Choroid plexus epithelial cell (primary cell): ENCODE data around the gene IQCB1.
"Not testable (repeated sequence)": the region's sequence is repeated elsewhere in the genome, so short reads cannot be mapped to it uniquely, and the experiment has no call there.

Source experiments
- DNase-seq: peaks from one replicate; pipeline ENCODE4 v3.0.0-alpha.2; 2010; ENCODE audit warnings: low read depth
- H3K4me3 ChIP-seq: 2 replicates; pipeline ENCODE4 v1.5.1; 2011; ENCODE audit warnings: low read depth, mild to moderate bottlenecking, control low read depth, low read length, moderate library complexity
- TF ChIP-seq, protein P1 (sequence below): conservative IDR thresholded peaks from 2 replicates; pipeline ENCODE4 v1.5.1; 2011; ENCODE audit warnings: low read depth, mild to moderate bottlenecking, control low read depth, inconsistent platforms, low read length, moderate library complexity

IQCB1 gene

DNA sequence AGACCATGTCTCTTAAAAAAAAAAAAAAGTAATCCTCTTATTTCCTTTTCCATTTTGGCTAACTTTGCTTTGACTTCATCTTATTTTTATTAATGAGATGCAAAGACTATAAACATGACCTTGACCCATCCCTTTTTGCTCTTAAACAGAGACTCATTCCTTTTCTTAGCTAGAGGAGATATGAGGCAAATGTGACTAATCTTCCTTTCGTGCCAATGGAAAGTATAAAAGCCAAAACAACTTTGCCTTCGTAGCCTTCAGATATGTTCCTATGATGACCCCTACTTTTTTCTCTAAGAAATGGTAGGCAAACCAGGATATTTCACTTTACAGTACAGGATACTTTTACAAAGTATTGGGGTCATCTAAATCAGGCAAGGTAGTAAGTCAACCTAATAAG is 48.4 kb downstream of the IQCB1 start:
- no peak overlapping the region for H3K4me3 ChIP-seq
- DNase-seq = peak; percentile 15
- TF ChIP-seq, protein P1, sequence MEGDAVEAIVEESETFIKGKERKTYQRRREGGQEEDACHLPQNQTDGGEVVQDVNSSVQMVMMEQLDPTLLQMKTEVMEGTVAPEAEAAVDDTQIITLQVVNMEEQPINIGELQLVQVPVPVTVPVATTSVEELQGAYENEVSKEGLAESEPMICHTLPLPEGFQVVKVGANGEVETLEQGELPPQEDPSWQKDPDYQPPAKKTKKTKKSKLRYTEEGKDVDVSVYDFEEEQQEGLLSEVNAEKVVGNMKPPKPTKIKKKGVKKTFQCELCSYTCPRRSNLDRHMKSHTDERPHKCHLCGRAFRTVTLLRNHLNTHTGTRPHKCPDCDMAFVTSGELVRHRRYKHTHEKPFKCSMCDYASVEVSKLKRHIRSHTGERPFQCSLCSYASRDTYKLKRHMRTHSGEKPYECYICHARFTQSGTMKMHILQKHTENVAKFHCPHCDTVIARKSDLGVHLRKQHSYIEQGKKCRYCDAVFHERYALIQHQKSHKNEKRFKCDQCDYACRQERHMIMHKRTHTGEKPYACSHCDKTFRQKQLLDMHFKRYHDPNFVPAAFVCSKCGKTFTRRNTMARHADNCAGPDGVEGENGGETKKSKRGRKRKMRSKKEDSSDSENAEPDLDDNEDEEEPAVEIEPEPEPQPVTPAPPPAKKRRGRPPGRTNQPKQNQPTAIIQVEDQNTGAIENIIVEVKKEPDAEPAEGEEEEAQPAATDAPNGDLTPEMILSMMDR = no peak

DNA sequence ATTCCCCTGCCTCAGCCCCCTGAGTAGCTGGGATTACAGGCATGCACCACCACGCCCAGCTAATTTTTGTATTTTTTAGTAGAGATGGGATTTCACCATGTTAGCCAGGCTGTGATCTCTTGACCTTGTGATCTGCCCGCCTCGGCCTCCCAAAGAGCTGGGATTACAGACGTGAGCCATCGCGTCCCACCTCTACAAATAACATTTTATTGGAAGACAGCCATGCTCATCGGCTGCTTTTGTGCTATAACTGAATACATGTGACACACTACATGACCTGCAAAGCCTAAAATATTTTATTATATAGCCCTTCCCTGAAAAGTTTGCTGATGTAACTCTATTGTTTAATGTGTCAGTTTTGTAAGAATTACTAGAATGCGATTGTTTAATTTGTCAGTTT is 52.1 kb downstream of the IQCB1 start:
- H3K4me3 ChIP-seq, DNase-seq: not testable (repeated sequence)

- no peak overlapping the region for H3K4me3 ChIP-seq
- TF ChIP-seq, protein P1 = no peak
- DNase-seq = no peak
Measured at GRCh38 chr3:121781611-121782010, 53.2 kb downstream of the IQCB1 start.

- H3K4me3 ChIP-seq, DNase-seq: not testable (repeated sequence)
Measured at GRCh38 chr3:121775095-121775494, 59.8 kb downstream of the IQCB1 start.

- H3K4me3 ChIP-seq = no peak overlapping the region
- no peak for DNase-seq
- TF ChIP-seq, protein P1 = no peak
Measured at GRCh38 chr3:121769246-121769645, 65.6 kb downstream of the IQCB1 start.

- TF ChIP-seq, protein P1 = no peak
Measured at GRCh38 chr3:121768452-121768851, 66.4 kb downstream of the IQCB1 start.

DNA sequence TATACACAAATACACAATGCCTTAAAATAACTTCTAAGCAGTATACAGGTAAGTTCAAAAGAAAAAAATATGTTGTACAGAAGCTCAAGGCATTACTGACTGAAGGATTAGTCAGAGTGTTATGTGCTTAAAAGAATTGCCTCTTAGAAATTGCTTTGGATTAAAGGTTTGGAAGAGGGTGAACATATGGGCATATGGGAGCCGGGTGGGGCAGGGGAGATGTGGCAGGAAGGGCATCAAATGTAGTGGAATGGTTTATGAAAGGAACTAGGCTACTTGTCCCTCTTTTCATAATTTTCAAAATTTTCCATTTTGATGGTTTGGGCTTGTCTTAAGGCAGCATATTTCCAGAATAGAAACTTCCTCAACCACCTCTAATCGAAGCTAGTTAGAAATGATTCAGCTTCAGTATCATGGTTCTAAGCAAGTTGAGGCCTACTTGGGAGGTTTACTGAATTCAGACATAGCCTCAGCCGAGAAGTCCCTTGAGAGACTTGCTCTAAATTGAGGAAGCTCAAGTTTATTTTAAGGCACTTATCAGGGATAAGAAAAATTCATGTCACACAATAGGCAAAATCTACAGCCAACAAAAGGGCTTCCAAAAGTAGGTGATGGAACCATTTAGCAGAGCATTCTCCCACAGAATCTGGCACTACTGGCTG is 75.2 kb downstream of the IQCB1 start:
- TF ChIP-seq, protein P1 = no peak
- no peak overlapping the region for H3K4me3 ChIP-seq
- no peak for DNase-seq

More at GRCh38 chr3:121768452-121768851, 66.4 kb downstream of the IQCB1 start:
- DNase-seq = no peak
- no peak overlapping the region for H3K4me3 ChIP-seq

GRCh38 chr3:121758727-121759450 is 76.0 kb downstream of the IQCB1 start:
- TF ChIP-seq, protein P1 = no peak
- DNase-seq = peak; percentile 52
- no peak overlapping the region for H3K4me3 ChIP-seq
